SHP77 (cell line): Measurements from ENCODE around the gene GSTK1.
"Not testable (repeated sequence)": the region's sequence is repeated elsewhere in the genome, so short reads cannot be mapped to it uniquely, and the experiment has no call there.

Experiments used
- DNase-seq, 2 experiments: peaks; one replicate each; lab custom pipeline; 2025; lab: John Stamatoyannopoulos, UW

The GSTK1 gene

GRCh38 chr7:143263266-143264195 lies at the start of gene GSTK1:
TSS of gene GSTK1 (plus strand) at chr7:143263441. CDS start at chr7:143263514, 73 bp downstream.
- DNase-seq = peak; percentile 53 to 77

GRCh38 chr7:143213478-143213877 lies 49.8 kb upstream of the GSTK1 start:
- DNase-seq = not testable (repeated sequence)

- DNase-seq = peak; percentile 52 to 56
Measured at GRCh38 chr7:143214789-143215679, 48.2 kb upstream of the GSTK1 start.

GRCh38 chr7:143216151-143216550 lies 47.1 kb upstream of the GSTK1 start:
- no peak for DNase-seq

- no peak for DNase-seq
Measured at GRCh38 chr7:143216686-143217085, 46.6 kb upstream of the GSTK1 start.

GRCh38 chr7:143217806-143218205 lies 45.4 kb upstream of the GSTK1 start:
- DNase-seq = no peak

- no peak for DNase-seq
Measured at GRCh38 chr7:143221286-143221685, 42.0 kb upstream of the GSTK1 start.

- DNase-seq = no peak
Measured at GRCh38 chr7:143221737-143222136, 41.5 kb upstream of the GSTK1 start, which contains the start of gene TAS2R40. TSS of gene TAS2R40 (plus strand) at chr7:143222037. CDS start at chr7:143222079, 42 bp downstream.

- DNase-seq = no peak
Measured at GRCh38 chr7:143222782-143223181, 40.5 kb upstream of the GSTK1 start.

GRCh38 chr7:143223784-143224183 lies 39.5 kb upstream of the GSTK1 start:
- DNase-seq = no peak

- DNase-seq = no peak
Measured at GRCh38 chr7:143225047-143225446, 38.2 kb upstream of the GSTK1 start.

GRCh38 chr7:143227806-143228205 lies 35.4 kb upstream of the GSTK1 start:
- DNase-seq = no peak

GRCh38 chr7:143229054-143229790 lies 34.0 kb upstream of the GSTK1 start:
- DNase-seq = no peak

- DNase-seq = no peak
Measured at GRCh38 chr7:143230602-143231457, 32.4 kb upstream of the GSTK1 start.

GRCh38 chr7:143233816-143234532 lies 29.3 kb upstream of the GSTK1 start:
- DNase-seq = no peak

- DNase-seq = no peak
Measured at GRCh38 chr7:143234533-143234875, 28.7 kb upstream of the GSTK1 start.

- no peak for DNase-seq
Measured at GRCh38 chr7:143235561-143235960, 27.7 kb upstream of the GSTK1 start.

GRCh38 chr7:143236408-143236990 lies 26.7 kb upstream of the GSTK1 start:
- no peak for DNase-seq

GRCh38 chr7:143237366-143237765 lies 25.9 kb upstream of the GSTK1 start:
- DNase-seq = no peak
